Measurements from ENCODE around the gene VPS54.

DNA sequence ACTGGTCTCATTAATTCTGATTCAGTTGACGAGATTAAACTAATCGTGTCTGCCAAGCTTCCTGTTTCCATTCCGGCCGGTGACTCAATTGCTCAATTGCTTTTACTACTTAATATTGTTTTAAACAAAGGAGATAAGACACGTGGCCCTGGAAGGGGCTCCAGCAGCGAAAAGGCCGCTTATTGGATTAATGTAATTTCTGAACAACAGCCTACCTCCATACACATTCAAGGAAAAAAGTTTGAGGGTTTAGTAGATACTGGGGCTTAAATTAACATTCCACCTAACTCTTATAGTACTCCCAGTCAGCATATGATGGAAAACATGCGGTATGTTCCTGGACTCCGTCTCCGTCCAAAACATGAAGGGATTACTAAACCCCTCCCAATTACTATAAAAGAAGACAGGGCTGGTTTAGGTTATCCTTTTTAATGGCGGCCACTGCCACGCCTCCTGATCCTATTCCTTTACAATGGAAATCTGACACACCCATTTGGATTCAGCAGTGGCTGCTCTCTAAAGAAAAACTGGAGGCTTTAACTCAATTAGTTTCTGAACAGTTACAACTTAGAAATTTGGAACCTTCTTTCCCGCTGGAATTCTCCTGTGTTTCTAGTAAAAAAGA is 27.1 kb downstream of the VPS54 start:
- TF ChIP-seq, protein P1, sequence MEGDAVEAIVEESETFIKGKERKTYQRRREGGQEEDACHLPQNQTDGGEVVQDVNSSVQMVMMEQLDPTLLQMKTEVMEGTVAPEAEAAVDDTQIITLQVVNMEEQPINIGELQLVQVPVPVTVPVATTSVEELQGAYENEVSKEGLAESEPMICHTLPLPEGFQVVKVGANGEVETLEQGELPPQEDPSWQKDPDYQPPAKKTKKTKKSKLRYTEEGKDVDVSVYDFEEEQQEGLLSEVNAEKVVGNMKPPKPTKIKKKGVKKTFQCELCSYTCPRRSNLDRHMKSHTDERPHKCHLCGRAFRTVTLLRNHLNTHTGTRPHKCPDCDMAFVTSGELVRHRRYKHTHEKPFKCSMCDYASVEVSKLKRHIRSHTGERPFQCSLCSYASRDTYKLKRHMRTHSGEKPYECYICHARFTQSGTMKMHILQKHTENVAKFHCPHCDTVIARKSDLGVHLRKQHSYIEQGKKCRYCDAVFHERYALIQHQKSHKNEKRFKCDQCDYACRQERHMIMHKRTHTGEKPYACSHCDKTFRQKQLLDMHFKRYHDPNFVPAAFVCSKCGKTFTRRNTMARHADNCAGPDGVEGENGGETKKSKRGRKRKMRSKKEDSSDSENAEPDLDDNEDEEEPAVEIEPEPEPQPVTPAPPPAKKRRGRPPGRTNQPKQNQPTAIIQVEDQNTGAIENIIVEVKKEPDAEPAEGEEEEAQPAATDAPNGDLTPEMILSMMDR (optimal IDR thresholded peaks at IDR 0.05 in 1 of 3, IDR thresholded peaks at IDR 0.05 in 1 of 3, conservative IDR thresholded peaks at IDR 0.05 in 1 of 3; ENCODE audit: extremely low read depth in 1 of 3, insufficient read depth in 2 of 3, low read length in 3 of 3), result no peak
- no peak for TF ChIP-seq EZH2 (IDR thresholded peaks at IDR 0.05; ENCODE audit: low read length)
